Neuron (in vitro differentiated cells): Measurements from ENCODE around the gene PAPOLA.

Experiments
- H2AFZ ChIP-seq: one replicate; pipeline ENCODE4 v1.6.1; 2013; ENCODE audit warnings: low read depth, mild to moderate bottlenecking, inconsistent platforms, low read length, moderate library complexity
- H3K27me3 ChIP-seq: one replicate; pipeline ENCODE4 v1.6.1; 2013; ENCODE audit warnings: low read length; ENCODE audit not compliant: insufficient read depth
- H3K36me3 ChIP-seq: one replicate; pipeline ENCODE4 v1.6.1; 2013; ENCODE audit warnings: low read length; ENCODE audit not compliant: insufficient read depth
- H3K4me1 ChIP-seq: one replicate; pipeline ENCODE4 v1.6.1; 2013; ENCODE audit warnings: low read length; ENCODE audit not compliant: insufficient read depth
- H3K4me3 ChIP-seq: 2 replicates; pipeline ENCODE4 v1.5.1; 2013; ENCODE audit warnings: mild to moderate bottlenecking, low read length, moderate library complexity
- H3K9me3 ChIP-seq: one replicate; pipeline ENCODE4 v1.6.1; 2013; ENCODE audit warnings: low read length

The PAPOLA gene

DNA sequence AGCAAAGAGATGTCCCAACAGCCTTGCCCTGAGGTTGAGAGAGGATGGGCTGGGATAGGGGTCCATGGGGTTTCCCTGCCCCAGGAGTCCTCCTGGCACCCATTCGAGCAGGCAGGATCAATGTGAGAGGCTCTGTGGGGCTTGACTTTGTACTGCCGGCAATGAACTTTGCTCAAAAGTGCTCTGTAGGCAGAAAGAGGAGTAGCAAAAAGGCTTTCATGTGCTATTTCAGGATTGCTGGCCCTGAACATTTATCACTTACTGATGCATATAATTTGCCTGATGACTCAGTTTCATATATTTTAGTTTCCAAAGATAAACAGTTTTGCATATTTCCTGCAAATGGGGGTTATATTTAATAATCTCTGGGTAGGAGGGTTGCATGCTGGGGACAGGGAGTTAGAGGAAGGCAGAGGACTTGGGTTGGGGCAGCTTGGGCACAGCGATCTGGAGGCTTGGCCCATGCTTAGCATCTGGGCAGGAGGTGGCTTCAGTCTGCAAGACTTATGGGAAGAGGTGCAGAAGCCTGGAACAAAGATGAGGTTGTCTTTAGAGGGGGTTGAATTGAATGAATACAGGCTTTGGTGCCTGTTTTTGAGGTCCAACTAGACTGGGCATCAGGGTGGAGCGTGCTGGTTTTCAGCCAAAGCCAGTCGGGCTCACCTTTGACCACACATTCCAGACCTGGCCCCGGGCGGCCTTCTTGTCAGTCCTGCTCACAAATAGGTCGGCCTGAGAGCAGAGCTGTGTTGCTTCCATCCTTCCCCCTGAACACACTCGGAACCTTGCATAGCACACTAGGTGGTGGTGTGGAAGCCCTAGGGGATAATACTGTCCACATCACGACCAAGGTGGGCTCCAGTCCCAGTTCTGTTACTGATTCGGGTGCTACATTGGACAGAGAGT lies 101.4 kb downstream of the PAPOLA start:
- H2AFZ ChIP-seq, result no peak overlapping the region
- peaks cover 7% of the 10 kb centered on the region for H3K27me3 ChIP-seq
- no peak overlapping the region for H3K4me3 ChIP-seq
- no peaks in the 10 kb centered on the region for H3K9me3 ChIP-seq
- no peaks in the 10 kb centered on the region for H3K36me3 ChIP-seq
- no peaks in the 10 kb centered on the region for H3K4me1 ChIP-seq

DNA sequence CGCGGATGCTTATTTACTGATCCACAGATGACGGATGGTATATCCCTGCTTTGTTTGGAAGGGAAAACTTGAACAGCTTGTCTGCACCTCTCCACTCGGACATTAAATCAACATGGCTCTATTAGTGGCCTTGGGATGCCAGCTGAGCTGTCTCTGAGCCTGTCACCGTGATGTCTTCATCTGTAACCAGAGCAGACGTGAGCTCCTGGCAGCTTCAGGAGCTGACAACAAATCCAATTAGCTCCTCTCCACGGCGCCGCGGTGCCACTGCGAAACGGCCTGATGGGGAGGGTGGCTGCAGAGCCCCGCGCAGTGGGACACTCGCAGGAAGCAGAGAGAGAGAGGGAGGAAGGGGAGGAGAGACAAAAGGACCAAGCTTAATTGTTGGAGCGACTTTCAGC lies 112.3 kb downstream of the PAPOLA start:
- Histone ChIP-seq H3K27me3 (peaks cover 18% of the 10 kb centered on the region), H2AFZ (no peak overlapping the region), H3K4me1 (peaks cover 4% of the 10 kb centered on the region), H3K4me3 (no peak overlapping the region), H3K9me3 (no peaks in the 10 kb centered on the region), H3K36me3 (no peaks in the 10 kb centered on the region)

DNA sequence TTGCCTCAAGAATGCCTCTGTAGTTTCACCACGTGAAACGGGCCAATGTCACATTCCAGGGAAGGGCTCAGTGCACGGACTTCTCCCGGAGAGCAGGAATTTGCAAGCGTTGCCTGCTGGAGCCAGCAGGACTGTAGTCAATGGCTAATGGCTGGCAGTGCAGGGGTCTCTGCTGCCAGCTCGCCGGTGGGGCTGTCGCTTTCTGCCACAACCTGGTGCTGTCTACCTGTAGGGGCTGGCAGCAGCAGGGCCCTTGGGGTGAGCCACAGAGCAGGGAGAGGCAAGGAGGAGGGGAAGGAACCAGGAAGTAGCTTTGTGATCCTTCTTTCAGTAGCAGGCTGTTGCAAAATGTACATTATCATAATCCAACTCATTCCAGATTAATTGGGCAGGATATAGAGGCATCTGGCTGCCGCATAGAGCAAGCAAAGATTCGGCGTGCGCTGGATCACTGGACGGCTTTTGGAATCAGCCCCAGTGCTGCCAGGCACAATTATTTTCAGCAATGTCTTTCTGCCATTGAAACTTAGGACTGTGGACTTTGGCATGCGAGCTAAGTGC lies 114.1 kb downstream of the PAPOLA start:
- H2AFZ ChIP-seq, result no peak overlapping the region
- H3K36me3 ChIP-seq, result no peaks in the 10 kb centered on the region
- H3K4me3 ChIP-seq, result no peak overlapping the region
- peaks cover 14% of the 10 kb centered on the region for H3K27me3 ChIP-seq
- peaks cover 4% of the 10 kb centered on the region for H3K4me1 ChIP-seq
- H3K9me3 ChIP-seq, result no peaks in the 10 kb centered on the region
